Muscle layer of colon (tissue), 2 donors: Measurements from ENCODE around the gene SERTAD1.
"Not testable (repeated sequence)": the region's sequence is repeated elsewhere in the genome, so short reads cannot be mapped to it uniquely, and the experiment has no call there.

Source experiments
- H3K27ac ChIP-seq: one replicate; pipeline ENCODE4 v1.7.0; 2013; ENCODE audit warnings: low read depth, mild to moderate bottlenecking, low read length, moderate library complexity
- H3K27me3 ChIP-seq, 2 donors: one replicate each; pipeline ENCODE4 v1.7.0; 2013; ENCODE audit warnings: low read length in 2 of 2, mild to moderate bottlenecking in 2 of 2; ENCODE audit not compliant: insufficient read depth in 2 of 2, control insufficient read depth in 1 of 2
- H3K36me3 ChIP-seq: one replicate; pipeline ENCODE4 v1.7.0; 2013; ENCODE audit warnings: mild to moderate bottlenecking, low read length; ENCODE audit not compliant: insufficient read depth
- H3K4me1 ChIP-seq: one replicate; pipeline ENCODE4 v1.7.0; 2013; ENCODE audit warnings: mild to moderate bottlenecking, low read length; ENCODE audit not compliant: insufficient read depth
- H3K4me3 ChIP-seq, 2 donors: one replicate each; pipeline ENCODE4 v1.7.0; 2013; ENCODE audit warnings: low read length in 2 of 2, low read depth in 1 of 2, mild to moderate bottlenecking in 1 of 2, moderate library complexity in 1 of 2
- H3K9ac ChIP-seq: one replicate; pipeline ENCODE4 v1.7.0; 2013; ENCODE audit warnings: low read length
- H3K9me3 ChIP-seq: one replicate; pipeline ENCODE4 v1.7.0; 2013; ENCODE audit warnings: mild to moderate bottlenecking, low read length
- donor health status: abdominal sarcoma.
- donor health status: Adenocarcinoma of cecum.

SERTAD1 gene

DNA sequence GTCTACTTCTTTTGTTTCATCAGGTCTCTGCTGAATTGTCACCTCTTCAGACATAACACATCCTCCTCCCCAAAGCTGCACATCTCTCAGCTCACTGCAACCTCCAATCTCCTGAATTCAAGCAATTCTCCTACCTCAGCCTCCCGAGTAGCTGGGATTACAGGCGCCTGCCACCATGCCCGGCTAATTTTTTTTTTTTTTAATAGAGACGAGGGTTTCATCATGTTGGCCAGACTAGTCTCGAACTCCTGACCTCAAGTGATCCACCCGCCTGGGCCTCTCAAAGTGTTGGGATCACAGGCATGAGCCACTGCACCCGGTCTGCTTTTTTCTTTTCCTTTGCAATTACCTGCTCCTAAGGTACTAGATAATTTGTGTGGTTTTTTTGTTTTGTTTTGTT lies 7.0 kb upstream of the SERTAD1 start:
- Histone ChIP-seq H3K9ac (peak overlapping the region; percentile 98), H3K27ac (peak overlapping the region; percentile 99), H3K4me3 (peak overlapping the region; percentile 55 to 90), H3K4me1 (peaks cover 12% of the 10 kb centered on the region)
- H3K36me3 ChIP-seq, H3K9me3 ChIP-seq, H3K27me3 ChIP-seq: not testable (repeated sequence)

DNA sequence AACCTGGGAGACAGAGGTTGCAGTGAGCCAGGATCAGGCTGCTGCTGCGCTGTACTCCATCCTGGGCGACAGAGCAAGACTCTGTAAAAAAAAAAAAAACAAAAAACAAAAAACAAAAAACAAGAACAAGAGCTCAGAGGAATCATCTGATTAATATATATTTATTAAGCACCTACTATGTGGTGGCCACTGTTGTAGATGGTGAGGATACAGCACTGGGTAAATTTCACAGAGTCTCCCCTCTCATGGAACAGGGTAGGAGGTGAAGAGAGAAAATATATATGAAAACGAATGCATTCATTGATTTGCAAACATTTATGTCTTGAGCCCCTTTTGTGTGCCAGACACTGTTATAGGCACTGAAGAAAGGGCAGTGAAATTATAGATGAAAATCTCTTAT lies 5.9 kb upstream of the SERTAD1 start:
- Histone ChIP-seq H3K4me3 (no peak overlapping the region), H3K27ac (no peak overlapping the region), H3K9me3 (no peaks in the 10 kb centered on the region), H3K4me1 (peaks cover 12% of the 10 kb centered on the region), H3K27me3 (no peaks in the 10 kb centered on the region), H3K36me3 (no peaks in the 10 kb centered on the region), H3K9ac (no peak overlapping the region)

DNA sequence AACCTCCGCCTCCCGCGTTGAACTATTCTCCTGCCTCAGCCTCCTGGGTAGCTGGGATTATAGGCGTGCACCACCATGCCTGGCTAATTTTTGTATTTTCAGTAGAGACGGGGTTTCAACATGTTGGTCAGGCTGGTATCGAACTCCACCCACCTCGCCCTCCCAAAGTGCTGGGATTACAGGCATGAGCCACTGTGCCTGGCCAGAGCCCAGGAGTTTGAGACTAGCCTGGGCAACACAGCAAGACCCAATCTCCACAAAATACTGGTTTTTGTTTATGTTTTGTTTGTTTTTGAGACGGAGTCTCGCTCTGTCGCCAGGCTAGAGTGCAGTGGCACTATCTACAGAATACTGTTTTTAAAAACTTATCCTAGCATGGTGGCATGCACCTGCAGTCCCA lies 4.5 kb upstream of the SERTAD1 start:
- not testable (repeated sequence) for H3K27ac ChIP-seq, H3K4me3 ChIP-seq, H3K27me3 ChIP-seq, H3K36me3 ChIP-seq, H3K9me3 ChIP-seq, H3K9ac ChIP-seq
- peaks cover 11% of the 10 kb centered on the region for H3K4me1 ChIP-seq

- H3K27ac ChIP-seq, H3K9me3 ChIP-seq, H3K4me3 ChIP-seq, H3K36me3 ChIP-seq, H3K27me3 ChIP-seq, H3K9ac ChIP-seq: not testable (repeated sequence)
- H3K4me1 ChIP-seq, result peaks cover 18% of the 10 kb centered on the region
These were observed 2.4 kb upstream of the SERTAD1 start for GRCh38 chr19:40428197-40428596.

DNA sequence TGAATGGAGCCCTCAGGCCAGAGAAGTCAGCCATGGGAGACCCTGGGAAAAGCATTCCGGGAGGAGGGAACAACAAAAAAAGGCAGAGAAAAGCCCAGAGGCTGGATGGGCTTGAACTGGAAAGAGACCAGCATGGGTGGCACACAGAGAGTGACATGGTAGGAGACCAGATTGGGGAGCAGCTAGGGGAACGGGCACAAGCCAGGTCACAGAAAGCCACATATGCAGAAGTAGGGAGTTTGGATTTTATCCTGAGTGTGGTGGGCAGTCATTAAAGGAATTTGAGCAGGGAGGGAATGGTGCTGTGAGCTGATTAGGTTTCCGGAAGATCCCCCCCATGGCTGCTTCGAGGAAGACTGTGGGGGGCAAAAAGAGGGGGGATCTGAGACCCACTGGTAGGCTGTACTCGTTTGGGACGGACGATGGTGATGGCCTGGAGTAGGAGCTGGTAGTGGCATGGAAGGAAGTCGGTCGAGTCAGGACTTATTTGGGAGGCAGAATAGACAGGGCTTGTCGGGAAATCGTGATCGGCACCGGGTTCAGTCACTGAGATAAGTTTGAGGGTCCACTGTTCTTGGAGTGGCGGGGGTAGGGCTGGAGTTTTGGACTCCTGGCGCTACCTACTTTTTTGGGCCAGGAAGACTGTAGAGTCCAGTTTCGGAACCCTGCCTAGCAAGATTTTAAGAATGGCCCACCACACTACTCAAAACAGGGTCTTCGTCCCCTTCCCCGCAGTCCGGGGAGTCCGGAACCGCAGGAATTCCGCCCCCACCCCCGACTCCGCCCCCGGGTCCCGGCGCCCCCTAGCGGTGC lies 949 bp downstream of the SERTAD1 start:
- peak overlapping the region; percentile 99 for H3K27ac ChIP-seq
- H3K36me3 ChIP-seq, result peaks cover 14% of the 10 kb centered on the region
- peaks cover 31% of the 10 kb centered on the region for H3K4me1 ChIP-seq
- no peaks in the 10 kb centered on the region for H3K9me3 ChIP-seq
- peak overlapping the region; percentile 79 to 83 for H3K4me3 ChIP-seq
- no peaks in the 10 kb centered on the region for H3K27me3 ChIP-seq
- H3K9ac ChIP-seq, result peak overlapping the region; percentile 88

DNA sequence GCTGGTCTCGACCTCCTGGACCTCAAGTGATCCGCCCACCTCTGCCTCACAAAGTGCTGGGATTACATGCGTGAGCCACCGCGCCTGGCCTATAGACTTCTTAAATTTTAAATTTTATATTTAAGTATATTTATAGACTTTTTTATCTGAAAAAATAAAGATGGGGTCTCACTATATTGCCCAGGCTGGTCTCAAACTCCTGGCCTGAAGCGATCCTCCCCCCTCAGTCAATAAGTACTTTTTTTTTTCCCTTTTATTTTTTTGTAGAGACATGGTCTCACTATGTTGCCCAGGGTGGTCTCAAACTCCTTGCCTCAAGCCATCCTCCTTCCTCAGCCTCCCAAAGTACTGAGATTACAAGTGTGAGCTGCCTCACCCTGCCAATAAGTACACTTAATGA lies 1.9 kb downstream of the SERTAD1 start:
- Histone ChIP-seq H3K9ac (no peak overlapping the region), H3K36me3 (peaks cover 14% of the 10 kb centered on the region), H3K4me3 (no peak overlapping the region), H3K27ac (no peak overlapping the region), H3K27me3 (no peaks in the 10 kb centered on the region), H3K9me3 (no peaks in the 10 kb centered on the region), H3K4me1 (peaks cover 31% of the 10 kb centered on the region)

- H3K27me3 ChIP-seq, result no peaks in the 10 kb centered on the region
- H3K36me3 ChIP-seq, result peaks cover 14% of the 10 kb centered on the region
- H3K9me3 ChIP-seq, result no peaks in the 10 kb centered on the region
- no peak overlapping the region for H3K9ac ChIP-seq
- peak overlapping the region in 1 of 2 donors; percentile 23 for H3K4me3 ChIP-seq
- H3K4me1 ChIP-seq, result peaks cover 31% of the 10 kb centered on the region
- peak overlapping the region; percentile 100 for H3K27ac ChIP-seq
These were observed 2.8 kb downstream of the SERTAD1 start for GRCh38 chr19:40422748-40423566.

DNA sequence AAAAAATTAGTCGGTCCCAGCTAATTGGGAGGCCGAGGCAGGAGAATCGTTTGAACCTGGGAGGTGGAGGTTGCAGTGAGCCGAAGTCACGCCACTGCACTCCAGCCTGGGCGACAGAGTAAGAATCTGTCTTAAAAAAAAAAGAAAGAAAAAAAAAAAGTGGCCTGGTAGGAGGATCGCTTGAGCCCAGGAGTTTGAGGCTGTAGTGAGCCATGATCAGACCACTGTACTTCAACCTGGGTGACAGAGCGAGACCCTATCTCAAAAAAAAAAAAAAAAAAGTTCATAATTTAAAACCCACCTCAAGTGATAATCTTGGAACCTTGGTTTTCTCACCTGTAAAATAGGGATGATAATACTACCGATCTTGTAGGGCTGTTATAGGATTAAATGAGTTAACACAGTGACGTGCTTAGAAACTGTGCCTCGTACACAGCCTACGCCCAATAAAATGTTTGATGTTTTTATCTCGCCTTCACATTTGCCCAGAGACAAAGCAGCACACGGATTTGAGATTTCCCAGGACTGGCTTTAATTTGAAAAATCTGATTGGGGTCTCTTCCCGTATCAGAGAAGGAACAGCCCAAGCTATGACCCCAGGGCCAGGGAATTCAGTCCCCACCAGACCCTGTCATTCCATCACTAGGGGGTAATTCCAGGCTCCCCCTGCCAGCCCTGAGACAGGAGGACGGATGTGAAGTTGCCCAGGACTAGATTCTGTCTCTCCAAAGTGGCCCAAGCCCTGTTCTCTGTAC lies 3.6 kb downstream of the SERTAD1 start:
- H3K27ac ChIP-seq, result peak overlapping the region; percentile 100
- H3K9ac ChIP-seq, result peak overlapping the region; percentile 89
- H3K27me3 ChIP-seq, result no peaks in the 10 kb centered on the region
- H3K4me3 ChIP-seq, result no peak overlapping the region
- no peaks in the 10 kb centered on the region for H3K9me3 ChIP-seq
- peaks cover 14% of the 10 kb centered on the region for H3K36me3 ChIP-seq
- peaks cover 34% of the 10 kb centered on the region for H3K4me1 ChIP-seq

- Histone ChIP-seq H3K36me3 (peaks cover 14% of the 10 kb centered on the region), H3K4me1 (peaks cover 30% of the 10 kb centered on the region)
These were observed 4.7 kb downstream of the SERTAD1 start for GRCh38 chr19:40420766-40421765.

DNA sequence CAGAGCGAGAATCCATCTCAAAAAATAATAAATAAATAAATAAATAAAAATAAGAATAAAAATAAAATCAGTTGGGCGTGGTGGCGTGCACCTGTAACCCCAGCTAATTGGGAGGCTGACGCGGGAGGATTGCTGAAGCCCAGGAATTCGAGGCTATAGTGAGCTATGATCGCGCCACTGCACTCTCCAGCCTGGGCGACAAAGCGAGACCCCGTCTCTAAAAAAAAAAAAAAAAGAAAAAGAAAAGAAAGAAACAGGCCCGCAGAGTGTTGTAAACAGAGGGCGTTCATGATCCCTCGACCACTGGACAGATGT lies 5.4 kb downstream of the SERTAD1 start:
- Histone ChIP-seq H3K9me3 (no peaks in the 10 kb centered on the region), H3K4me3 (peak overlapping the region; percentile 48 to 65), H3K36me3 (peaks cover 14% of the 10 kb centered on the region), H3K27ac (peak overlapping the region; percentile 100), H3K4me1 (peaks cover 30% of the 10 kb centered on the region), H3K9ac (no peak overlapping the region), H3K27me3 (no peaks in the 10 kb centered on the region)

More at GRCh38 chr19:40420766-40421765, 4.7 kb downstream of the SERTAD1 start:
- no peaks in the 10 kb centered on the region for H3K9me3 ChIP-seq
- peak overlapping the region; percentile 48 to 65 for H3K4me3 ChIP-seq
- H3K27ac ChIP-seq, result peak overlapping the region; percentile 100
- H3K27me3 ChIP-seq, result no peaks in the 10 kb centered on the region
- H3K9ac ChIP-seq, result peak overlapping the region; percentile 89
